ENCODE results near the gene COL6A5.

DNA sequence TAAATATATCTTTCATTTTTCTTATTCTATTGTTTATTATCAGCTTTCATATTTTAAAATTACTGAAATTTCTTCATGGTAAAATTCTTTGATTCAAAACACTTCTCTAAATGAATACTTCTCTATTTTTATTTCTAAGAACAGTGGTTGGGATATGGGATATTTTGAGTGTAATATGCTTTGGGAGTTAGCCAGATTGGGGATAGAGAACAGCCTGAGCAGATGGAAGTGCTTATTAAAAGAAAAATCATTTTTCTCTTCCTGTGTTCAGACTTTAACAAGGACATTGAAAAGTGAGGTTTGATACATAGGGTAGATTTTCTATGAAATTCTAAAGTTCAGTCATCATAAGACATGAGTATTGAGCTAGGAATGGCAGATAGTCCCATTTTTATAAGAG is 84.8 kb downstream of the COL6A5 start:
- TF ChIP-seq, protein P1, sequence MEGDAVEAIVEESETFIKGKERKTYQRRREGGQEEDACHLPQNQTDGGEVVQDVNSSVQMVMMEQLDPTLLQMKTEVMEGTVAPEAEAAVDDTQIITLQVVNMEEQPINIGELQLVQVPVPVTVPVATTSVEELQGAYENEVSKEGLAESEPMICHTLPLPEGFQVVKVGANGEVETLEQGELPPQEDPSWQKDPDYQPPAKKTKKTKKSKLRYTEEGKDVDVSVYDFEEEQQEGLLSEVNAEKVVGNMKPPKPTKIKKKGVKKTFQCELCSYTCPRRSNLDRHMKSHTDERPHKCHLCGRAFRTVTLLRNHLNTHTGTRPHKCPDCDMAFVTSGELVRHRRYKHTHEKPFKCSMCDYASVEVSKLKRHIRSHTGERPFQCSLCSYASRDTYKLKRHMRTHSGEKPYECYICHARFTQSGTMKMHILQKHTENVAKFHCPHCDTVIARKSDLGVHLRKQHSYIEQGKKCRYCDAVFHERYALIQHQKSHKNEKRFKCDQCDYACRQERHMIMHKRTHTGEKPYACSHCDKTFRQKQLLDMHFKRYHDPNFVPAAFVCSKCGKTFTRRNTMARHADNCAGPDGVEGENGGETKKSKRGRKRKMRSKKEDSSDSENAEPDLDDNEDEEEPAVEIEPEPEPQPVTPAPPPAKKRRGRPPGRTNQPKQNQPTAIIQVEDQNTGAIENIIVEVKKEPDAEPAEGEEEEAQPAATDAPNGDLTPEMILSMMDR (conservative IDR thresholded peaks at IDR 0.05 in 1 of 2, IDR thresholded peaks at IDR 0.05 in 1 of 2; ENCODE audit: low read depth in 1 of 2, low read length in 2 of 2) = no peak
- TF ChIP-seq EZH2 (IDR thresholded peaks at IDR 0.05; ENCODE audit: low read length, missing control alignments) = no peak
